Stomach (tissue), 9 donors: Measurements from ENCODE around the gene RHEX. TPM values are rescaled to one million over a fixed set of nuclear protein-coding genes. Genes with fewer than 3 reads are reported as not detected.
A peak's percentile ranks its signal among the peaks of the same experiment; 100 is the strongest.

Experiments used
- DNase-seq, 2 donors: peaks; one replicate each; pipeline versions ENCODE4 v3.0.0 to v3.0.0-alpha.2; 2013 to 2019
- H3K27ac ChIP-seq, 5 donors: fragments of 200-600 bp in 4 of 5; sonication (generic) in 4 of 5; one replicate each; pipeline ENCODE4 v1.5.1; 2013 to 2019; ENCODE audit warnings: mild to moderate bottlenecking in 1 of 5, moderate library complexity in 1 of 5
- H3K27me3 ChIP-seq, 3 donors: fragments of 200-600 bp; sonication (generic); one replicate each; pipeline ENCODE4 v1.5.1; 2017 to 2019; ENCODE audit warnings: mixed run types in 1 of 3
- H3K36me3 ChIP-seq, 4 donors: fragments of 200-600 bp; sonication (generic); 1 replicate in 3 of 4; 2 replicates in 1 of 4; pipeline ENCODE4 v1.5.1; 2016 to 2019
- H3K4me1 ChIP-seq, 4 donors: fragments of 200-600 bp; sonication (generic); one replicate each; pipeline ENCODE4 v1.5.1; 2016 to 2019
- H3K4me3 ChIP-seq, 4 donors: fragments of 200-600 bp; sonication (generic) in 3 of 4; one replicate each; pipeline ENCODE4 v1.5.1; 2016 to 2019; ENCODE audit warnings: mild to moderate bottlenecking in 1 of 4
- H3K9me3 ChIP-seq, 4 donors: fragments of 200-600 bp; sonication (generic); one replicate each; pipeline ENCODE4 v1.5.1; 2016 to 2019
- EP300 ChIP-seq: sonication (generic); formaldehyde crosslinking; IDR thresholded peaks from one replicate; pipeline ENCODE4 v1.6.1; 2017; ENCODE audit warnings: antibody characterized with exemption
- POLR2A ChIP-seq, 4 donors: fragments of 450-650 bp; IDR thresholded peaks; one replicate each; pipeline ENCODE4 v1.6.1; 2016; ENCODE audit warnings: antibody characterized with exemption in 4 of 4, control low read depth in 2 of 4, mild to moderate bottlenecking in 1 of 4, moderate library complexity in 1 of 4
- POLR2AphosphoS5 ChIP-seq, 3 donors: sonication (generic); formaldehyde crosslinking; IDR thresholded peaks; one replicate each; pipeline ENCODE4 v1.6.1; 2016; ENCODE audit warnings: antibody characterized with exemption in 3 of 3
- WGBS, 5 donors: extraction: QIAGEN DNeasy Blood & Tissue Kit in 3 of 5; methylation state at CpG; one replicate each; pipeline versions ENCODE4 v1.1.5 to v1.1.7; 2013 to 2018; 5-methylcytosine and 5-hydroxymethylcytosine counted together
- intact Hi-C: fragments of 100-400 bp; cut with DNase I; formaldehyde crosslinking; loops from one replicate; pipeline ENCODE4 v1.15.1; 2023; ENCODE audit warnings: low total_unique reads
- polyA plus RNA-seq, 3 donors: library from polyadenylated mRNA; stranded (reverse); fragments of 200-250 nt; gene quantifications; one replicate each; pipeline ENCODE4 v1.2.3, GENCODE V29; 2013
- total RNA-seq, 5 donors: library from RNA; depleted of rRNA; stranded (reverse); fragments of >200 nt; gene quantifications; one replicate each; pipeline versions ENCODE4 v1.1.0 to v1.2.3, GENCODE V29; 2014 to 2016
- TF ChIP-seq, protein P1 (sequence below), 7 experiments: fragments of 450-650 bp in 4 of 7; fragments of 200-600 bp in 3 of 7; sonication (generic) in 3 of 7; IDR thresholded peaks; one replicate each; pipeline ENCODE4 v1.5.1; 2016 to 2019; ENCODE audit warnings: antibody characterized with exemption in 7 of 7, control low read depth in 2 of 7, mild to moderate bottlenecking in 1 of 7
- donor health status: healthy with polysubstance abuse.
- donor health status: Bipolar disorder and iron deficiency.
- donor health status: healthy.

Gene RHEX
- total and polyA plus RNA-seq, 8 donors = 0.83 to 10.5 (median 1.6) TPM; not detected in 2

DNA sequence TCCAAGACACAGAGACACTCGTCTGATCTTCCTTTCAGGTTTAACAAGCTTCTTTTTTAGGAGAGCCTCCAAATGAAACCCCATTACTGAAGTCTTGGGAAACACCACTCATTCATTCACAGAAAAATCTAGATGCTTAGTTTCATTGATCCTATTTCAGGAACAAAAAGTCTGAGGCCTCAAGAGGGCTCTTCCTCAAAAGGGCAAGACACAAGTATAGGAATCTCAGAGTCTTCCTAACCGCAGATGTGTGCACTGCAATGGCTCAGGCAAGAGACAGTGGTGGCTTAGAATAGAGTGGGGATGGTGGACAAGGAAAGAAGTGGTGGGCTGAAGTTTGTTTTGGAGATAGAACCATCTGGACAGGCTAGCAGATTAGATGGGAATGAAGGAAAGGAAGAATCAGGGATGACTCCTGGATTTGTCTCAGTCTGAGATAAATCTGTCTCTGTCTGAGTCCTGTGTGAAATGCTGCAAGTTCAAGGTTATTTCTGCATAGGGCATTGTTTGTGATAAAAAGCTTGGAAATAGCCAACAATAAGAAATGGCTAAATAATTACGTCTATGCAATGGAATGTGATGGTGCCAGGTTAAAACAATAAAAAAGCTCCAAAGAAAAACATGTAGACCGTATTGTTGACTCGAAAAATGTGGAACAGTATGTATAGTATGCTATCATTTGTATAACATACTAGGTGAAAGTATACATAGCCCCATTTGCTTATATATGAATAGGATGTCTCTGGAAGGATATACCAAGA, 20.4 kb upstream of the RHEX start:
- DNase-seq = no peak
- 80 to 90% (median 88%) methylated on average over 5 of the region's 5 CpGs for WGBS, 5 donors
- Histone ChIP-seq H3K4me1 (peaks cover 5 to 20% (median 15%) of the 10 kb centered on the region in 4 donors), H3K4me3 (no peak overlapping the region), H3K27me3 (no peaks in the 10 kb centered on the region), H3K27ac (no peak overlapping the region), H3K9me3 (no peaks in the 10 kb centered on the region), H3K36me3 (no peaks in the 10 kb centered on the region)
- intact Hi-C loops = no loop called here
- TF ChIP-seq, protein P1, sequence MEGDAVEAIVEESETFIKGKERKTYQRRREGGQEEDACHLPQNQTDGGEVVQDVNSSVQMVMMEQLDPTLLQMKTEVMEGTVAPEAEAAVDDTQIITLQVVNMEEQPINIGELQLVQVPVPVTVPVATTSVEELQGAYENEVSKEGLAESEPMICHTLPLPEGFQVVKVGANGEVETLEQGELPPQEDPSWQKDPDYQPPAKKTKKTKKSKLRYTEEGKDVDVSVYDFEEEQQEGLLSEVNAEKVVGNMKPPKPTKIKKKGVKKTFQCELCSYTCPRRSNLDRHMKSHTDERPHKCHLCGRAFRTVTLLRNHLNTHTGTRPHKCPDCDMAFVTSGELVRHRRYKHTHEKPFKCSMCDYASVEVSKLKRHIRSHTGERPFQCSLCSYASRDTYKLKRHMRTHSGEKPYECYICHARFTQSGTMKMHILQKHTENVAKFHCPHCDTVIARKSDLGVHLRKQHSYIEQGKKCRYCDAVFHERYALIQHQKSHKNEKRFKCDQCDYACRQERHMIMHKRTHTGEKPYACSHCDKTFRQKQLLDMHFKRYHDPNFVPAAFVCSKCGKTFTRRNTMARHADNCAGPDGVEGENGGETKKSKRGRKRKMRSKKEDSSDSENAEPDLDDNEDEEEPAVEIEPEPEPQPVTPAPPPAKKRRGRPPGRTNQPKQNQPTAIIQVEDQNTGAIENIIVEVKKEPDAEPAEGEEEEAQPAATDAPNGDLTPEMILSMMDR (IDR thresholded peaks at IDR 0.05) = no peak
- TF ChIP-seq POLR2A (IDR thresholded peaks at IDR 0.05) (no peak), EP300 (no peak), POLR2AphosphoS5 (IDR thresholded peaks at IDR 0.05) (no peak)

DNA sequence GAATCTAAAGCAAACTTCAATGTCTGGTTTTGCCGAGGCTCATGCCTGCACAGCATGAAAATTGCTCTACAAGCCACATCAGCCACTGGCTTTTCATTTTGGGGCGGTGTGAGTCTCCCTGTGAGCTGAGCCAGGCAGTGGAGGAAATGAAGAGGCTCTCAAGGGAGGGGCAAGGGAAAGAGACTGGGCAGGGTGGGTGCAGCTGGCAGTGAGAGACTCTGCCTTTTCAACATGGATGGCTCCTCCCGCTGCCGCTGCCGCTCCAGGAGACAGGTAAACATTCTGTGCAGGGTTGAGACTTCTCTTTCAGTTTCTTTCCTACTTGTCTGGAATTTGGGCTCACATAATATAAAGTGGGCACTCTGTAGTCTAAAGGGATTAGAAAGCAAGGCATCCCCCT, 17.9 kb upstream of the RHEX start:
- WGBS, 5 donors = 15 to 40% (median 24%) methylated on average over 5 of the region's 5 CpGs
- peak overlapping the region in 2 of 5 donors; percentile 6 to 44 for H3K27ac ChIP-seq
- H3K27me3 ChIP-seq = peaks cover 0 to 4% (median 0%) of the 10 kb centered on the region in 3 donors
- TF ChIP-seq POLR2A (IDR thresholded peaks at IDR 0.05) (no peak), POLR2AphosphoS5 (IDR thresholded peaks at IDR 0.05) (no peak), EP300 (no peak)
- TF ChIP-seq, protein P1 (IDR thresholded peaks at IDR 0.05) = no peak
- peak overlapping the region in 3 of 4 donors; percentile 14 to 20 (median 18) for H3K4me3 ChIP-seq
- intact Hi-C loops = no loop called here
- DNase-seq = peak; percentile 50 to 54
- H3K36me3 ChIP-seq = no peaks in the 10 kb centered on the region
- H3K9me3 ChIP-seq = no peaks in the 10 kb centered on the region
- H3K4me1 ChIP-seq = peaks cover 5 to 20% (median 15%) of the 10 kb centered on the region in 4 donors

DNA sequence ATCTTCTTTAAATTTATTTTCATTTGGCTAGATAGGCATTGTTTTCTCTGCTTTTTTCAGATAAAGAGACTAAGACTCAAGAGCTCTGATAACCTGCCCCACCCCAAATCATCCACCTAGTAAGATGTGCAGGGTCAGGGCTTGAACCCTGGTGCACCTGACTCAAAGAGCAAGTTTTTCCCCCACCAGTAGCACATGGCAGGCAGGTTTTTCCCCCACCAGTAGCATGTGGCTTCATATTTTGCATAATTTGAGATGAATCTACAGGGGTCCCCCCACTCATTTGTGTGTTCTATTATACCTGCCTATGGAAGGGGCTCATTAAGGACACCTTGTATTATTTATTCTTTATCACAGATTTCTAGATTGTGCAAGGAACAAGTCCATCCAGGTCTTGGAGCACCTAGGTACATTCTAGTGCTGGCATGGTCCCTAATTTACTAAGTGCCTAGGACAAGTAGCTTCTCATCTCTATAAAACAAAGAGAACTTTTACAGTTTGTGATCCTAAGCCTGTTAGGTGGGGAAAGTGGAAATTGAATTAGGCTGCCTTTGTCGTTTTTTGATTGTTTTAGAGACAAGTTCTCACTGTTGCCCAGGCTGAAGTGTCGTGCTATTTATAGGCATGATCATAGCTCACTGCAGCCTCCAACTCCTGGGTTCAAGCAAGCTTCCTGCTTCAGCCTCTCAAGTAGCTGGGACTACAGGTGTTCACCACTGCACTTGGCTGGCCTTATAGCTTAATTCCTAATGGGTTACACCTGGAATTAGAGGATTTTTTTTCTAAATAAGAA, 16.1 kb upstream of the RHEX start:
- H3K9me3 ChIP-seq = no peaks in the 10 kb centered on the region
- peaks cover 2 to 6% (median 4%) of the 10 kb centered on the region in 4 donors for H3K4me1 ChIP-seq
- no peak for DNase-seq
- TF ChIP-seq, protein P1 (IDR thresholded peaks at IDR 0.05) = no peak
- TF ChIP-seq EP300 (no peak), POLR2A (IDR thresholded peaks at IDR 0.05) (no peak), POLR2AphosphoS5 (IDR thresholded peaks at IDR 0.05) (no peak)
- H3K36me3 ChIP-seq = no peaks in the 10 kb centered on the region
- peaks cover 0 to 9% (median 4%) of the 10 kb centered on the region in 3 donors for H3K27me3 ChIP-seq
- H3K4me3 ChIP-seq = no peak overlapping the region
- intact Hi-C loops = no loop called here
- WGBS, 5 donors = 38 to 44% (median 40%) methylated on average over 2 of the region's 2 CpGs
- no peak overlapping the region for H3K27ac ChIP-seq

DNA sequence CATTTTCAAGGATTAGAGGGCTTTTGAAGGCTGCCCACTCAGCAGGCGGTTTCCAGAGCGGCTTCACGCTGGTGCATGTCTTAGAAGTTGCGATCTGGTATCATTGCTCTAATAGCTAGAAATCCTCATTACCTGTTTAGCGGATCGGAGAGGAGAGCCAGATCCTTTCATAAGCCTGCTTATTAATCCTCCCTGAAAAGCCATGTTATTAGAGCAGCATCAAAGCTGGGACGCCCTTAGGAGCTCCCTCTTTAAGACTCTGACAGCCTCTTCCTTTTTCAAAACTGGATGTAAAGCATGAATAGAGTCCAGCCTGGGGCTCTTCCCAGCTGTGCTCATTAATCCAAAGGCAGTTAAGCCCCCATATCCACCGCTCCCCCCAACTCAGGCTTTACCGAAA, 15.4 kb upstream of the RHEX start:
- no peak overlapping the region for H3K4me3 ChIP-seq
- no peak for DNase-seq
- H3K27ac ChIP-seq = no peak overlapping the region
- WGBS, 5 donors = 84 to 95% (median 87%) methylated on average over 9 of the region's 9 CpGs
- H3K9me3 ChIP-seq = no peaks in the 10 kb centered on the region
- TF ChIP-seq, protein P1 (IDR thresholded peaks at IDR 0.05) = no peak
- TF ChIP-seq POLR2A (IDR thresholded peaks at IDR 0.05) (no peak), POLR2AphosphoS5 (IDR thresholded peaks at IDR 0.05) (no peak), EP300 (no peak)
- H3K36me3 ChIP-seq = no peaks in the 10 kb centered on the region
- peaks cover 0 to 5% (median 0%) of the 10 kb centered on the region in 4 donors for H3K4me1 ChIP-seq
- intact Hi-C loops = no loop called here
- H3K27me3 ChIP-seq = peaks cover 0 to 9% (median 4%) of the 10 kb centered on the region in 3 donors
